ENCODE measurements around the gene RNF113B.

The RNF113B gene

DNA sequence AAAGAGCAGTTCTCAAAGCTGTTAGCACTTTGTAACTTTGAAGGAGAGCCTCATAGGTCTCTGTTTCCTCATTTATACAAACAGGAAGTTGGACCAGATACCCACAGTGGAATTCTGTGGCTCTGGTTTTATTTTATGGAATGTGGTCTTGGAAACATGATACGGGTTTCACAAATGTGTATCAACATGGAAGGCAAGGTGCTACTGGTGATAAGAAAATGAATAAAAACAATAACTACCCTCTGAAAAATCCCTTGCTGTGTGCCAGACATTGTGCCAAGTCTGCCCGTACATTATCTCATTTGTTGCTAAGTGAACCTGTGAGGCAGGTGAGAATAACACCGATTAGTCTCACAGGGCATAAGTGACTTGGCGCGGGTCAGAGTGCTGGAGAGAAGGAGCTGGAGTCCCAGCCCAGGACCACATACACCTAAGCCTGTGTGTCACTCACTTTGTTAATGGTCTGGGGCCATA, 45.0 kb upstream of the RNF113B start:
- TF ChIP-seq, protein P1, sequence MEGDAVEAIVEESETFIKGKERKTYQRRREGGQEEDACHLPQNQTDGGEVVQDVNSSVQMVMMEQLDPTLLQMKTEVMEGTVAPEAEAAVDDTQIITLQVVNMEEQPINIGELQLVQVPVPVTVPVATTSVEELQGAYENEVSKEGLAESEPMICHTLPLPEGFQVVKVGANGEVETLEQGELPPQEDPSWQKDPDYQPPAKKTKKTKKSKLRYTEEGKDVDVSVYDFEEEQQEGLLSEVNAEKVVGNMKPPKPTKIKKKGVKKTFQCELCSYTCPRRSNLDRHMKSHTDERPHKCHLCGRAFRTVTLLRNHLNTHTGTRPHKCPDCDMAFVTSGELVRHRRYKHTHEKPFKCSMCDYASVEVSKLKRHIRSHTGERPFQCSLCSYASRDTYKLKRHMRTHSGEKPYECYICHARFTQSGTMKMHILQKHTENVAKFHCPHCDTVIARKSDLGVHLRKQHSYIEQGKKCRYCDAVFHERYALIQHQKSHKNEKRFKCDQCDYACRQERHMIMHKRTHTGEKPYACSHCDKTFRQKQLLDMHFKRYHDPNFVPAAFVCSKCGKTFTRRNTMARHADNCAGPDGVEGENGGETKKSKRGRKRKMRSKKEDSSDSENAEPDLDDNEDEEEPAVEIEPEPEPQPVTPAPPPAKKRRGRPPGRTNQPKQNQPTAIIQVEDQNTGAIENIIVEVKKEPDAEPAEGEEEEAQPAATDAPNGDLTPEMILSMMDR (IDR thresholded peaks at IDR 0.05), result no peak
- no peak for DNase-seq (ENCODE audit: low spot score)
- Histone ChIP-seq H3K27ac (no peak overlapping the region), H3K4me3 (no peak overlapping the region)

DNA sequence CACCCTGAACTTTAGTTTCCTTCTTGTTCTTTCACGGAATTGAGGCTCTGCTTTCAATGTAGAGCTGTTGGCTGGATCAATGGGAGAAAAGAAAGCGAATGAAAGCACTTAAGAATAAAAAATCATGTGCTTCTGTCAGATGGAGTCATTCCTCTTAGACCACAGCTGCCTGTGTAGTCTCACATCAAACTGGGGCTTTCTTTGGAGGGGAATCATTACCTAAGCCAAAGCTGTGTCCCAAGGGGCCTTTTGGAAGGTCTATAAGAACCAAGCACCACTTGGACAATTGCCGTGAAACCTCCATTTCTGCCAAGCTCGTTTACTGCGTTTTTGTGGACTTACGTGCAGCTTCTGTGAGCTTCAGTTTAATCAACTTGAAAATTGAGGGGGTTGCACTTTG, 44.2 kb upstream of the RNF113B start:
- Histone ChIP-seq H3K4me3 (no peak overlapping the region), H3K27ac (peak overlapping the region in 1 of 2 donors; percentile 4)
- TF ChIP-seq, protein P1 (IDR thresholded peaks at IDR 0.05), result no peak
- DNase-seq (ENCODE audit: low spot score), result no peak

DNA sequence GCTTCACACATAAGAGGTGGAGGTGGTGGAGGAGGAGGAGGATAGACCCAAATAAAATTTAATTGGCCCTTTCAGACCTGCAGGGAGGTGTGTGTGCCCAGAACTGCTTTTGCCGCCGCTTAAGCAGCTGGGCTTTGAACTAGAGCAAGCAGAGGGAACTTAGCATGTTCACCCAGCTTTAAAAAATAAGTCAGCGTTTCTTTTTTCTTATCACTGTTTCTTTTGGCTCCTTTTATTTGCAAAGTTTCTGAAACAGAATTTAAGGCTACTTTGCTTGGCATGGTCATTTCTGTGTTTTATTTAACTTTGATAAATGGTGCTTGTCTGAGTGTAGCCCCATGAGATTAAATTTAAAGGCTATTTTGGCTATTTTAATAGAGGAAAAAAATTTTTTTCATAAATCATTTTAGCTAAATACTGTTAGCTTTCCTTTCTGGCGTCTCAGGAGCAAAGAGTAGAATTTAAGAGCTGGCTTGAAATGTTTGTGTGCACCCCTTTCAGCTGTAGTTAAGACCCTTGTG, 43.3 kb upstream of the RNF113B start:
- peak overlapping the region; percentile 31 for H3K4me3 ChIP-seq
- DNase-seq (ENCODE audit: low spot score), result no peak
- TF ChIP-seq, protein P1 (IDR thresholded peaks at IDR 0.05), result no peak
- H3K27ac ChIP-seq, result peak overlapping the region; percentile 54 to 75

DNA sequence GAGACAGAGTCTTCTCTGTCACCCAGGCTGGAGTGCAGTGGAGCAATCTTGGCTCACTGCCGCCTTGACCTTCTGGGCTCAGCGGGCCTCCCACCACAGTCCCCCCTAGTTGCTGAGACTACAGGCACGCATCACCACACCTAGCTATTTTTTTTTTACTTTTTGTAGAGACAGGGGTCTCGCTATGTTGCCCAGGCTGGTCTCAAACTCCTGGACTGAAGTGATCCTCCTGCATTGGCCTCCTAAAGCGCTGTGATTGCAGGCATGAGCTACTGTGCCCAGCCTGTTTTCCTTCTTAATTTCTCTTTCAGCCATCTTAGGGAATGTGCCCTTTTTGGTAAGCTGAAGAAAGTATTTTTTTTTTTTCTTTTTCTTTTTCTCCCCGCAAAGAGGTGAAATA, 42.6 kb upstream of the RNF113B start:
- Histone ChIP-seq H3K4me3 (peak overlapping the region; percentile 31), H3K27ac (peak overlapping the region in 1 of 2 donors; percentile 54)
- TF ChIP-seq, protein P1 (IDR thresholded peaks at IDR 0.05), result no peak

DNA sequence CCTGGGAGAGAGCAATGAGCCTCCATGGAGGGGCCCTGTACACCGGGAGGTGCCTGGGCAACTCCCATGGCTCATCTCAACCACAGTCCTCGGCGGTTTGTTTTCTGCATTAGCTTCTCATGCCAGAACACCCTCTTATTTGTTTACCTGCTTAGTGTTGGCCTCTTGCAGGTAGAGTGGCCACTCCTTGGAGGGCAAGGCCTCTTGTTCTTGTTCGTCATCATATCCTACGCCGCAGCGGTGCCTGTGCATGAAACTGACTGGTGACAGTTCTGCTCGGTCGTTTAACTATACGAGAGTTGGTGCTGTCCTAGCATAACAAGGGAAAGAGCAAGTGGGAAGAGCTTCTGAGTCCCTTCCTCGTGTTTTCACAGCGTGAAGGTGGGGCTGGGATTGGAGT, 40.5 kb upstream of the RNF113B start:
- no peak overlapping the region for H3K27ac ChIP-seq
- TF ChIP-seq, protein P1 (IDR thresholded peaks at IDR 0.05), result no peak
- H3K4me3 ChIP-seq, result no peak overlapping the region
- no peak for DNase-seq (ENCODE audit: low spot score)

More for the DNA sequence above, 42.6 kb upstream of the RNF113B start:
- no peak for DNase-seq (ENCODE audit: low spot score)

DNA sequence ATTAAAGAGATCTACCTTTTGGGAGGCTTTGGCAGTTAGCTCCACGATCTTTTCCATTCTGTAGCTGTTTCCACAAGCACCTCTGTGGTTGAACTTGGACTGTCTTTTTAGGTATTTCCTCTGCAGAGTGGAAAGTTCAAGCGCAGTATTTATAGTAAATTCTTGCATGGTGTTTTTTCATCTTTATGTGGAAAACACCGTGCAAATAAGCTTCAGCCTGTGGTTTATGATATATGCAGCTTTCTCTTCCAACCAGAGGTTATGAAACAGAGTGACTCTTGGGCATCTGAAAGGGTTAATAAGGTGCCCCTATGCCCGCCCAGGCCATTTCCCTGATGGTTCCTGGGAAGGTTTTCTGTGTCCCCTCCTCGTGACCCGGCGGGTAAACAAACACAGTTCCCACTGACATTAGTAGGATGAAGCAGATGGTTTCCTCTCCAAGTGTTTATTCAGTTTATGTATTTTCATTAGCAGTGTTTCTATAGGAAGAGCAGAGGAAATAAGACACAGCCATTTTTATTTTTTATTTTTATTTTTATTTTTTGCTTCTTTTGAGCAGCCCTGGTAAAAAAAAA, 39.7 kb upstream of the RNF113B start:
- DNase-seq (ENCODE audit: low spot score), result no peak
- H3K27ac ChIP-seq, result peak overlapping the region; percentile 26 to 45
- H3K4me3 ChIP-seq, result no peak overlapping the region
- TF ChIP-seq, protein P1 (IDR thresholded peaks at IDR 0.05), result no peak

DNA sequence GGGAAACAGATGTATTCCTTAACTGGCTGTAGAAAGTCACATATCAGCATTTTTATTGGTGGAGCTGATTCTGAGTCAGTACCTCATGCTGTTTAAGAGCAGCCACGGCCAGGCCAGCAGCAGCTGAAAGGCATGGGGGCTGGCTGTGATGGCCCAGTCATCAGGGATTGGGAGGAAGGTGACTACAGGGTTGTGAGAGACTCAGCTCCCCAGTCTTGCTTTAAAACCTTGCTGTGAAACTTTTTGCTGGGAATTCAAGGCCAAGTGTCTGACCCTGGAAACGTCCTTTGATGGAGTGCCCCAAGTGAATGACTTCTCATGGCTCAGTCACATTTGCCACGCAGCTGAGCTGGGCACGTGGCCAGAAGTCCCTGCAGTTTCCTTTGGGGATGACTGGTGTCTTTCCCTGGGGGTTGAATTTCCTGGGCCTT, 39.1 kb upstream of the RNF113B start:
- Histone ChIP-seq H3K27ac (peak overlapping the region; percentile 45 to 69), H3K4me3 (no peak overlapping the region)
- TF ChIP-seq, protein P1 (IDR thresholded peaks at IDR 0.05), result no peak
- DNase-seq (ENCODE audit: low spot score), result peak; percentile 78
